KOPT-K1 (cell line): ENCODE data around the gene AIG1.

Experiments used
- H3K27ac ChIP-seq: fragments of 200-600 bp; sonication (generic); 2 replicates; pipeline ENCODE4 v1.5.1; 2016; ENCODE audit warnings: antibody characterized with exemption, mild to moderate bottlenecking, low read depth, low read length; ENCODE audit not compliant: poor library complexity, severe bottlenecking
- H3K36me3 ChIP-seq: fragments of 200-600 bp; sonication (generic); 2 replicates; pipeline ENCODE4 v1.5.1; 2017; ENCODE audit warnings: antibody characterized with exemption, mild to moderate bottlenecking, low read length, moderate library complexity; ENCODE audit not compliant: insufficient read depth
- H3K9me3 ChIP-seq: fragments of 200-600 bp; sonication (generic); 2 replicates; pipeline ENCODE4 v1.5.1; 2017; ENCODE audit warnings: antibody characterized with exemption, low read length, mild to moderate bottlenecking; ENCODE audit not compliant: insufficient read depth, poor library complexity, severe bottlenecking

Gene AIG1

DNA sequence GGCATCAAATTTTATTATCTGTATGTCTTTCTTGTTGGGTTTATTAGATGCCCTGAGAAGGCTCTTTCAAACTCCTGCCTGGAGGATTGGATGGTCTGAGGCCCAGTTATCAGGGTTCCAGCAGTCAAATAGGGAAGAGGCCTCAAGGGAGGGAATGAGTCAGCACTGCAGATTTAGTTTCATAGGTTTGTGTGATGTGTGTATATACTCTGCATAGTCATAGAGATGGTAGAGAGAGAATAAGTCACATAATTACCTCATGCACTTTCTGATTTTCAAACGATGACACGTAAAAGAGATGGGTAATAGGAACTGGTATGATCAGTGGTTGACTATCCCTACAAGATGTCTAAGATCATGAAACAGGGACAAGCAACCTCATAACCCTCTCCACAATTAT, 307.7 kb downstream of the AIG1 start:
- H3K27ac ChIP-seq: no peak overlapping the region
- no peaks in the 10 kb centered on the region for H3K9me3 ChIP-seq
- H3K36me3 ChIP-seq: no peaks in the 10 kb centered on the region

GRCh38 chr6:143369971-143370370, 309.3 kb downstream of the AIG1 start:
- Histone ChIP-seq H3K27ac (no peak overlapping the region), H3K36me3 (no peaks in the 10 kb centered on the region)

GRCh38 chr6:143370812-143371370, 310.2 kb downstream of the AIG1 start:
- Histone ChIP-seq H3K9me3 (no peaks in the 10 kb centered on the region), H3K27ac (no peak overlapping the region), H3K36me3 (no peaks in the 10 kb centered on the region)

More at GRCh38 chr6:143369971-143370370, 309.3 kb downstream of the AIG1 start:
- no peaks in the 10 kb centered on the region for H3K9me3 ChIP-seq

- Histone ChIP-seq H3K9me3 (no peaks in the 10 kb centered on the region), H3K36me3 (no peaks in the 10 kb centered on the region), H3K27ac (no peak overlapping the region)
Measured at GRCh38 chr6:143372199-143372882, 311.7 kb downstream of the AIG1 start.

- Histone ChIP-seq H3K9me3 (peaks cover 5% of the 10 kb centered on the region), H3K27ac (no peak overlapping the region), H3K36me3 (no peaks in the 10 kb centered on the region)
Measured at GRCh38 chr6:143374014-143374413, 313.3 kb downstream of the AIG1 start.

DNA sequence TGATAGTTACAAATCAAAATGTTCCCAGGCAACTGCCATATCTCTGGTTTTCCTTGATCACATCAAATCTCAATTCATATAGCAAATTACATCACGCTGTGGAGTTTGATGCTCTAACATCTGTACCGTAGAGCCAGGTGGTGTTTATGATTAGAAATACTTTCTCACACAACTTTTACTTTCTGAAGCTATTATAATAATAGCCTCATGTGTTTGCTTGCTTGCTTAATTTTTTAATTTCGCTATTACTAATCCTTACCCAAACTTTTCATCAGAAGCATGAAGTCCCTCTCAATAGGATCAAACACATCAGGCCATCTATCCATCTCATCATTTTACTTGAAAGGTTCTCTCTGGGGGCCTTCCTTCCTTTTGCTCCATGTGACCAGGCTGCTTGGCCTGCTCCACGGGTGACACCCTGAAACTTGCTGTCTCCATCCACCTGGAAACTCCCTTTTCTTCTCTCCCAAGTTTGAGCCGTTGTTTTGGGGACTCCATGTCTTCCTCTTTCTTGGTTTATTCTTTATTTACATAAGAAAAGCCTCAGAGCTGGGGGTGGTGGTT, 314.4 kb downstream of the AIG1 start:
- Histone ChIP-seq H3K36me3 (no peaks in the 10 kb centered on the region), H3K9me3 (peaks cover 5% of the 10 kb centered on the region), H3K27ac (no peak overlapping the region)

GRCh38 chr6:143376375-143376774, 315.7 kb downstream of the AIG1 start:
- no peak overlapping the region for H3K27ac ChIP-seq
- H3K36me3 ChIP-seq: no peaks in the 10 kb centered on the region
- peaks cover 5% of the 10 kb centered on the region for H3K9me3 ChIP-seq

DNA sequence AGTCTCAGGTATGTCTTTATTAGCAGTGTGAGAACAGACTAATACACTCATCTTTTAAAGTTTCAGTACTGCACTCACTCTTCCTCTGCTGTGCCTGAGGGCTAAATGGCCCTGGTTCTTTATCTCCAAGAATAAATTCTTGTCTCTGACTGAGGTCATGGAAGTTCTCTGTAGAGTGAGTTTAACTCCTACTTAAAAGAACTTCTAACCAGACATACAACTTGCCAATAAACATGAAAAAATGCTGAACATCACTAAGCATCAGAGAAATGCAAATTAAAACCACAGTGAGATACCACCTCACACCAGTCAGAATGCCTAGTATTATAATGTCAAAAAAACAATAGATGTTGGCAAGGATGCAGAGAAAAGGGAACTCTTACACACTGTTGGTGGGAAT, 316.2 kb downstream of the AIG1 start:
- no peak overlapping the region for H3K27ac ChIP-seq
- peaks cover 5% of the 10 kb centered on the region for H3K9me3 ChIP-seq
- no peaks in the 10 kb centered on the region for H3K36me3 ChIP-seq

DNA sequence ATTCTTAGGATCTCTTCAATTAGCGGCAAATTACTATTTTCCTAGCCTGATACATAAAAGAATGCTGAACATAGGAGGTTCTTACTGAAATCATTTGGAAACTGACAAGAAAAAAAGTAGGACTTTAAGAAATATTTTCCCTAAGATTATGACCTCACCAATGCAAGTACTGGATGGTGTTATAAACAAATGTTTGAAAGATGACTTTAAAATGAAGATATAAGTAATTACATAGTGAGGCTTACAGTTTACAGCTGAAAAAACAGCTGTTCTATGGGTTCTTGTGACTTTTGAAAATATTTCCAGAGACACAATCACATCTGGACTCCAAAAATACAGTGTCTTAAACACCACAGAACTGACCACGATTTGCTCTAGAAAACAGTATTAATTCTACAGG, 324.9 kb downstream of the AIG1 start:
- no peaks in the 10 kb centered on the region for H3K9me3 ChIP-seq
- no peak overlapping the region for H3K27ac ChIP-seq
- no peaks in the 10 kb centered on the region for H3K36me3 ChIP-seq

GRCh38 chr6:143390278-143390677, 329.6 kb downstream of the AIG1 start:
- Histone ChIP-seq H3K9me3 (no peaks in the 10 kb centered on the region), H3K27ac (no peak overlapping the region), H3K36me3 (no peaks in the 10 kb centered on the region)
